Tibial nerve (tissue), 3 donors: ENCODE results near the gene KCTD16.

Experiments
- CTCF ChIP-seq, 5 experiments: fragments of 200-600 bp in 3 of 5; fragments of 450-650 bp in 2 of 5; sonication (generic) in 3 of 5; IDR thresholded peaks; one replicate each; pipeline ENCODE4 v1.5.1; 2016 to 2019; ENCODE audit warnings: antibody characterized with exemption in 5 of 5, mild to moderate bottlenecking in 3 of 5, moderate library complexity in 2 of 5
- POLR2A ChIP-seq, 2 donors: fragments of 450-650 bp; IDR thresholded peaks; one replicate each; pipeline ENCODE4 v1.6.1; 2017; ENCODE audit warnings: antibody characterized with exemption in 2 of 2, mild to moderate bottlenecking in 2 of 2, moderate library complexity in 2 of 2

- TF ChIP-seq POLR2A (IDR thresholded peaks at IDR 0.05) (no peak), CTCF (IDR thresholded peaks at IDR 0.05) (no peak)
Measured at GRCh38 chr5:144329681-144330080, 159.0 kb downstream of the KCTD16 start.
